ENCODE results near the gene GRM1.

Gene GRM1

DNA sequence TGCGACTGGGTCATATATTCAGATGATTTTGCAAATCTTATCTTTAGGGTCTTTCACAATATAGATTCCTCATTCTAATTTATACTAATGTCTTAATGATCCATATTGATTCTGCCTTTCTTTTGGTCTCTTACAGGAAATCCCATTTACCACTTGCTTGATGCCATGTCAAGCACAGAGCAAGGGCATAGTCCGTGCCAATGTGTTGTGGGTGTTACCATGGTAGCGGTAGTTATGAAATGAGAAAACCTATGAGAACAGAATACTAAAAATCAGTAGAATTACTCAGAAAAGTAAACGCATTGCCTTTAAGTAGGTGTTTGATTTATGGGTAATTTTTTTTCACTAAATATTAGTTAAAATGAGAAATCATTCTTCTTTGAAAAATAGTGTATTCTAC lies 360.9 kb downstream of the GRM1 start:
- Histone ChIP-seq H3K9ac (ENCODE audit: low read length) (no peak overlapping the region), H3K4me3 (ENCODE audit: low read length) (no peak overlapping the region), H3K9me3 (ENCODE audit: control insufficient read depth, low read length) (no peaks in the 10 kb centered on the region), H3K4me1 (ENCODE audit: control insufficient read depth, insufficient read depth, low read length) (no peaks in the 10 kb centered on the region), H3K36me3 (ENCODE audit: control insufficient read depth, insufficient read depth, low read length, severe bottlenecking) (no peaks in the 10 kb centered on the region), H3K27me3 (replicated peaks; ENCODE audit: control insufficient read depth, insufficient read depth, low read length) (no peaks in the 10 kb centered on the region)
- DNase-seq (ENCODE audit: low read depth): no peak

DNA sequence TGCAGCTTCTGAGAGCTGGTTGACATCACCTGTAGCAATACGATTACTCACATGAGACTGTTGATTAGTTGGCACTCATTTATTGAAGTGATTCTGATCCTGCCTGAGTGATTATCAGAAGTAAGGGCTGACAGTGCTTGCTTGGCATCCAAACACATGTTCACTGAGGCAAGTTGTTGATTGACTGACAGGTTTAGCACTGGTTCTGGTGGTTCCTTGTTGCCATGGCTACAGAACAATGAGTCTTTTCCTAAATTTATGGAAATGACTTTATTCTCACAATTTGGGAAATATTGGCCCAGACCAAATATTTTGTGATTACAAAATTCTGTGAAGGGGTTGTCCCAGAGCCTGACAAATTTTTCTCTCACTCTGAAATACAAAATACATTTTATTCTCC lies 368.8 kb downstream of the GRM1 start:
- Histone ChIP-seq H3K9me3 (ENCODE audit: control insufficient read depth, low read length) (no peaks in the 10 kb centered on the region), H3K4me3 (ENCODE audit: low read length) (no peak overlapping the region), H3K9ac (ENCODE audit: low read length) (no peak overlapping the region), H3K4me1 (ENCODE audit: control insufficient read depth, insufficient read depth, low read length) (no peaks in the 10 kb centered on the region), H3K27me3 (replicated peaks; ENCODE audit: control insufficient read depth, insufficient read depth, low read length) (no peaks in the 10 kb centered on the region), H3K36me3 (ENCODE audit: control insufficient read depth, insufficient read depth, low read length, severe bottlenecking) (no peaks in the 10 kb centered on the region)
- DNase-seq (ENCODE audit: low read depth): no peak

DNA sequence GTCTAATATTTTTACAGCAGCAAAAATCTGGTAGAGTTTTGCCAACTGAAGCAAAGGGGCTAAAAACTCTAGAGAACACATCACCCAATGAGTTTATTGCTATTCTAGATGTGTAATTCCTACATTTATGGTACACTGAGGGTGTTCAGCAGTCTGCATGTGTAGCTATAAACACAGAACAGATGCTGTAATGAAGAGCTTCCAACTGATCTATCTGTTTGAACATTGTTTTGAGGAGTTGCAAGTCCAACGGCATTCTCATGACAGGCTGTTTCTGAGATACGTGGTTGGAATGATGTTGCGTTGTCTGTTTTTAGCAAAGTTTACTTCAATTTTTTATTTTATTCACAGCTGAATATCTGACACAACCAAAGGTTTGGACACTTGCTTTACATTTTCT lies 373.6 kb downstream of the GRM1 start:
- Histone ChIP-seq H3K27me3 (replicated peaks; ENCODE audit: control insufficient read depth, insufficient read depth, low read length) (no peaks in the 10 kb centered on the region), H3K4me1 (ENCODE audit: control insufficient read depth, insufficient read depth, low read length) (no peaks in the 10 kb centered on the region), H3K4me3 (ENCODE audit: low read length) (no peak overlapping the region), H3K9ac (ENCODE audit: low read length) (no peak overlapping the region), H3K9me3 (ENCODE audit: control insufficient read depth, low read length) (peaks cover 6% of the 10 kb centered on the region), H3K36me3 (ENCODE audit: control insufficient read depth, insufficient read depth, low read length, severe bottlenecking) (no peaks in the 10 kb centered on the region)
- DNase-seq (ENCODE audit: low read depth): no peak

DNA sequence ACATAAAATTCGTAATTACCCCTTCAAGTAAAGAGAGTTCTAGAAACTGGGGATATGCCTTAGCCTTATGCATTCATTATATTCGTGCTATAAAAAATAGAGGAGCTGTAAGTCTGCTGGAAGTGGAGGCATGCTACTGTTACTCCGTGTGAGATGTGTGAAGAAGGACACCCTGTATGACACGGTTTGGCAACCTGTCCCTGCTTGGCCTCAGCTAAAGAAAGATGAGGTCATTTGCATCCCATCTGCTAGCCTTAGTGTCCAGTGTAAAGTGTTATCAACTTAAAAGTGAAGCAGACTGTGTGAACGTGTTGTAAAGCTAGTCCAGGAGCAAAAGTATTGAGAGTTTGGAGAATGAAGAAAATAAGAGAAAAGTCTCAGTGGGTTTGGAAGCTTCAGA lies 379.7 kb downstream of the GRM1 start:
- no peaks in the 10 kb centered on the region for H3K36me3 ChIP-seq (ENCODE audit: control insufficient read depth, insufficient read depth, low read length, severe bottlenecking)
- DNase-seq (ENCODE audit: low read depth): no peak
- no peaks in the 10 kb centered on the region for H3K4me1 ChIP-seq (ENCODE audit: control insufficient read depth, insufficient read depth, low read length)

DNA sequence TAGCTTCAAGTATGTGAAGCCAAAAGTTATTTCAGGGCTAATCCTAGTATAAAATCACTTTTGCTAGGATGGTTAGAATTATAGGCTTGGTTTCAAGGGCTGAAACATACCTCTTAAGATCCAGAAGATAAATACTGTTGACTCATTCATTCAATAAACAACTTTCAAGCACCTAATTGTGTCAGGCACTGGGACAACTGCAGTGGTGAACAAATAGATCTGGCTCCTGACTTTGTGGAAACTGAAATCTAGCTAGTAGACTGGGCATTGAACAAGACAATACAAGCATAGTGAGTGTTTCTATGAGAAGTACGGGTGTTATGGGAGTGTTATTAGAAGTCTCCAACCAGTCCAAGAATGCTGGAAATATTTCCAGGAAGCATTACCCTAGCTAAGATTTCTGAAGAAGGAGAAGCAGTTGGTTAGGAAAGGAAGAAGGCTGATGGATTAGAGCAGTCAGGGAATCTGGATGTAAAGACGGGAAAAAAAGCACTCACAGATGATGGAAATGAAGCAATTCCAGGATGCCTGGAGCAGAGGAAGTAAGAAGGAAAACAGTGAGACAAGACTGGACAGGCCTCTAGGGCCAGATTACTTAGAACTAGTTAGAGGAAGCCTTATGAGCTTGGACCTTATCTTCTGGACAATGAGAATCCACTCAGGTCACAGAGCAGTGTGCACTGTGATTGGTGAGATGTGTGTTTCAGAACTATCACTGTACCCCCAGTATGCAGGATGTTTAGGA lies 382.2 kb downstream of the GRM1 start:
- H3K4me1 ChIP-seq (ENCODE audit: control insufficient read depth, insufficient read depth, low read length): no peaks in the 10 kb centered on the region
- no peak overlapping the region for H3K9ac ChIP-seq (ENCODE audit: low read length)
- no peaks in the 10 kb centered on the region for H3K9me3 ChIP-seq (ENCODE audit: control insufficient read depth, low read length)
- no peaks in the 10 kb centered on the region for H3K27me3 ChIP-seq (replicated peaks; ENCODE audit: control insufficient read depth, insufficient read depth, low read length)
- no peak overlapping the region for H3K4me3 ChIP-seq (ENCODE audit: low read length)
- no peak for DNase-seq (ENCODE audit: low read depth)
- no peaks in the 10 kb centered on the region for H3K36me3 ChIP-seq (ENCODE audit: control insufficient read depth, insufficient read depth, low read length, severe bottlenecking)

More for the DNA sequence above, 379.7 kb downstream of the GRM1 start:
- Histone ChIP-seq H3K4me3 (ENCODE audit: low read length) (no peak overlapping the region), H3K27me3 (replicated peaks; ENCODE audit: control insufficient read depth, insufficient read depth, low read length) (no peaks in the 10 kb centered on the region), H3K9ac (ENCODE audit: low read length) (no peak overlapping the region), H3K9me3 (ENCODE audit: control insufficient read depth, low read length) (peaks cover 6% of the 10 kb centered on the region)

DNA sequence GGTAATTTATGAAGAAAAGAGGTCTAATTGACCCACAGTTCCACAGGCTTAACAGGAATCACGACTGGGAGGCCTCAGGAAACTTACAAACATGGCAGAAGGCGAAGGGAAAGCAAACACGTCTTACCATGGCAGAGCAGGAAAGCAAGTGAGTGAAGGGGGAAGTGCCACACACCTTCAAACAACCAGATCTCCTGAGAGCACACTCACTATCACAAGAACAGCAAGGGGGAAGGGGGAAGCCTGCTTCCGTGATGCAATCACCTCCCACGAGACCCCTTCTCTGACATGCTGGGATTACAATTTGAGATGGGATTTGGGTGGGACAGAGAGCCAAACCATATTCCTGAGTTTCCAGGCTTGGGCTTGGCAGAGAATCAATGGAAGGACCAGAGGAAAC lies 390.7 kb downstream of the GRM1 start:
- Histone ChIP-seq H3K9ac (ENCODE audit: low read length) (no peak overlapping the region), H3K36me3 (ENCODE audit: control insufficient read depth, insufficient read depth, low read length, severe bottlenecking) (no peaks in the 10 kb centered on the region), H3K4me3 (ENCODE audit: low read length) (no peak overlapping the region), H3K27me3 (replicated peaks; ENCODE audit: control insufficient read depth, insufficient read depth, low read length) (no peaks in the 10 kb centered on the region), H3K9me3 (ENCODE audit: control insufficient read depth, low read length) (no peaks in the 10 kb centered on the region), H3K4me1 (ENCODE audit: control insufficient read depth, insufficient read depth, low read length) (no peaks in the 10 kb centered on the region)
- DNase-seq (ENCODE audit: low read depth): no peak

DNA sequence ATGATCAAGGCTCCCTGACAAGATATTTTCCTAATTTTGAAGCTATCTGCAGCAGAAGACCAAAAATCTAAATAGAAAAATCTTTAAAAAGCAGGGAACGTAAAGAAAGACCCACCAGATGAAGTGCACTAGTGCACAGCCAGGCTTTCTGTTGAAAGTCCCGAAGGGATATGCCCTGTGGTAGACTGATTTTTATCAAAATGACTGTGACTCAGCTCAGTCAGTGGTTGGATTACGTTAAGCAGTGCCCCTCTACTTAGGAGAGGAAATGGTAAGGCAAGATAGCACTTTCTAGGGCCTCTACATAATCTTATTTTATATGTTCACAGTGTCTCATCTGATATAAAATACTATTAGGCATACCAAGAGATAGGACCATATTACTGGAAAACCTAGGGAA lies 391.4 kb downstream of the GRM1 start:
- H3K36me3 ChIP-seq (ENCODE audit: control insufficient read depth, insufficient read depth, low read length, severe bottlenecking): no peaks in the 10 kb centered on the region
- H3K9me3 ChIP-seq (ENCODE audit: control insufficient read depth, low read length): no peaks in the 10 kb centered on the region
- H3K4me1 ChIP-seq (ENCODE audit: control insufficient read depth, insufficient read depth, low read length): no peaks in the 10 kb centered on the region
- H3K27me3 ChIP-seq (replicated peaks; ENCODE audit: control insufficient read depth, insufficient read depth, low read length): no peaks in the 10 kb centered on the region
- no peak overlapping the region for H3K4me3 ChIP-seq (ENCODE audit: low read length)
- no peak overlapping the region for H3K9ac ChIP-seq (ENCODE audit: low read length)
- DNase-seq (ENCODE audit: low read depth): no peak

DNA sequence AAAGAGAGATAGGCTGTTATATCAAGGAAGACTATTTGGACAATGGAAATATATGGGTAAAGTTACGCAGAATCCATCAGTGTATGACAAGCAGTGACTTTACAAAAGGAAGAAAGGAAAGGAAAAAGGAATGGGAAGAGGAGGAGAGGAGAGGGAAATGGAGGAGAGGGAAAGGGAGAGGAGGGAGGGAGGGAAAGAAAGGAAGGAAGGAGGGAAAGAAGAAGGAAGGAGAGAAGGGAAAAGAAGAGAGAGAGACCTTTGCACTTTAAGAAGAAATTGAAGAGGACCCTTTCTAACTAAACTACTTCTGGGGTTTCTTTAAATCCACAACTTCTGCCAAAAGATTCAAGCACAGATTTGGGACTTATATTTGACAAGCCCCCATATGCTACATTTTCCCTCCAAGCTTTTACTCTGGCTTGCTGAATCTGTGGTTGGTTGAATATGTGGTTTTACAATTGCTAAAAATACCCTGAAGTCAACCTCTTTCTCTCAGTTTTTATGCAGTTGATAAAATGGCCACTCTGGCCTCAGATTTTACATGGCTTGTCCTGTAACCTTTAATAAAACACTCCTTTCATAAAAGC lies 394.0 kb downstream of the GRM1 start:
- Histone ChIP-seq H3K4me3 (ENCODE audit: low read length) (no peak overlapping the region), H3K27me3 (replicated peaks; ENCODE audit: control insufficient read depth, insufficient read depth, low read length) (no peaks in the 10 kb centered on the region)
- DNase-seq (ENCODE audit: low read depth): no peak

DNA sequence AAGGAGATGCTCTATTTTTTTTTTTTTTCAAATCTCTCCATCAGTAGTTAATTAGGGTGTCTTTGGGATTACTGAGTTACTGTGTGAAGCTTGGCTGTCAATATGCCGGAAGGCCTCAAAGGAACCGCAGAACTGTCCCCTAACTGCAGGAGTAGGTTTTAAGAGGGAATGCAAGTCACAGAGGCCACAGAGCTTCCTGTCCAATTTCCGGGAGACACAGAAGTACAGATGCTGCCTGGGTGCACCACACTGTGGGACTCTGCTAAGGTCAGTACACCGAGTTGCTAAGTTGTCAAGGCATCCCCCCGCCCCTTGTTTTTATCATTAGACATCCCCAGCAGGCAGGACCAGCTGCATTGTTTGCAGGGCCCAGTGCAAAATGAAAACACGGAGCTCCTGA lies 394.6 kb downstream of the GRM1 start:
- Histone ChIP-seq H3K4me3 (ENCODE audit: low read length) (no peak overlapping the region), H3K9ac (ENCODE audit: low read length) (no peak overlapping the region), H3K4me1 (ENCODE audit: control insufficient read depth, insufficient read depth, low read length) (no peaks in the 10 kb centered on the region), H3K36me3 (ENCODE audit: control insufficient read depth, insufficient read depth, low read length, severe bottlenecking) (no peaks in the 10 kb centered on the region), H3K9me3 (ENCODE audit: control insufficient read depth, low read length) (no peaks in the 10 kb centered on the region), H3K27me3 (replicated peaks; ENCODE audit: control insufficient read depth, insufficient read depth, low read length) (no peaks in the 10 kb centered on the region)
- no peak for DNase-seq (ENCODE audit: low read depth)

More for the DNA sequence above, 394.0 kb downstream of the GRM1 start:
- Histone ChIP-seq H3K4me1 (ENCODE audit: control insufficient read depth, insufficient read depth, low read length) (no peaks in the 10 kb centered on the region), H3K9me3 (ENCODE audit: control insufficient read depth, low read length) (no peaks in the 10 kb centered on the region), H3K36me3 (ENCODE audit: control insufficient read depth, insufficient read depth, low read length, severe bottlenecking) (no peaks in the 10 kb centered on the region), H3K9ac (ENCODE audit: low read length) (no peak overlapping the region)

DNA sequence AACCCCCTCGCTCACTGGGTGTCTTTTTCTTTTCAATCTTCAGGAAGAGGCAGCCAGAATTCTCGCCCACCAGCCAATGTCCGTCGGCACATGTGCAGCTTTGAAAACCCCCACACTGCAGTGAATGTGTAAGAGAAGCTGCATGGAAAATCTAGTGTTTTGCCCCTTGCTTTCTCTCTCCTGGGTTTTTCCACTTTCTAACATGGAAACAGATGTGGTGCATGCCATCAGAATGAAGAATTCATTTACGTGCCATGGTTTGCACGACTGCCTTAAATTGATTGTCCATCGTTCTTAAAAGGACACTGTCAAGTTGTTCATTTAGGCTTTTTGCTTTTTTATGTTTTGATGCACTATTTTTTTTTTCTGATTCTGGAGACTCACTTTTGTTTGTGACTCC lies 397.7 kb downstream of the GRM1 start:
- no peaks in the 10 kb centered on the region for H3K9me3 ChIP-seq (ENCODE audit: control insufficient read depth, low read length)

DNA sequence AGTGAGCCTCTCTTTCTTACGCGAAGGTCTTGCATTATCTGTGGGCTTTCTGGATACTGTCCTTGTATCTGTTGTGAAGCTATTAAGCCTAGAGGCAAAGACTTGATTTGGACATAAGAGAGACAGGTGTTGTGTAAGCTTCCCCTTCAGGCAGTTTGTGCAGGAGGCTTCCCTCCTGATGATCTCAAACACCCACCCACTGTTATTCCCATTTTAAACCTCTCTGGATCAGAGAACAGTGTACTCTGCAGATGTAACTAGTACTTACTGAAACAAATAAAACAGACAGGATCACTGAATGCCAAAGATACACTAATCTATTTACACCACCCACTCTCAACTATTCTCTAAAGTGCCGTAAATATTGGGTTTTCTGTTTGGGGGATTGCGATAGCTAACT lies 401.0 kb downstream of the GRM1 start:
- no peaks in the 10 kb centered on the region for H3K27me3 ChIP-seq (replicated peaks; ENCODE audit: control insufficient read depth, insufficient read depth, low read length)
- H3K9ac ChIP-seq (ENCODE audit: low read length): no peak overlapping the region
- no peaks in the 10 kb centered on the region for H3K9me3 ChIP-seq (ENCODE audit: control insufficient read depth, low read length)
- H3K4me1 ChIP-seq (ENCODE audit: control insufficient read depth, insufficient read depth, low read length): peaks cover 3% of the 10 kb centered on the region
- H3K4me3 ChIP-seq (ENCODE audit: low read length): no peak overlapping the region
- no peaks in the 10 kb centered on the region for H3K36me3 ChIP-seq (ENCODE audit: control insufficient read depth, insufficient read depth, low read length, severe bottlenecking)
- no peak for DNase-seq (ENCODE audit: low read depth)

More for the DNA sequence above, 397.7 kb downstream of the GRM1 start:
- H3K4me1 ChIP-seq (ENCODE audit: control insufficient read depth, insufficient read depth, low read length): no peaks in the 10 kb centered on the region
- H3K4me3 ChIP-seq (ENCODE audit: low read length): no peak overlapping the region
- peak; percentile 8 for DNase-seq (ENCODE audit: low read depth)
- no peaks in the 10 kb centered on the region for H3K36me3 ChIP-seq (ENCODE audit: control insufficient read depth, insufficient read depth, low read length, severe bottlenecking)
- no peaks in the 10 kb centered on the region for H3K27me3 ChIP-seq (replicated peaks; ENCODE audit: control insufficient read depth, insufficient read depth, low read length)
- H3K9ac ChIP-seq (ENCODE audit: low read length): no peak overlapping the region
